Esophagus squamous epithelium (tissue), 4 donors: Measurements from ENCODE around the gene MIEF1.

Source experiments
- CTCF ChIP-seq, 6 experiments: fragments of 450-650 bp in 4 of 6; fragments of 200-600 bp in 2 of 6; sonication (generic) in 2 of 6; IDR thresholded peaks; one replicate each; pipeline ENCODE4 v1.5.1; 2016 to 2019; ENCODE audit warnings: antibody characterized with exemption in 6 of 6, mild to moderate bottlenecking in 4 of 6, moderate library complexity in 4 of 6
- POLR2A ChIP-seq, 4 donors: fragments of 450-650 bp; IDR thresholded peaks; one replicate each; pipeline ENCODE4 v1.6.1; 2017; ENCODE audit warnings: antibody characterized with exemption in 4 of 4, mild to moderate bottlenecking in 4 of 4, moderate library complexity in 3 of 4

- TF ChIP-seq CTCF (IDR thresholded peaks at IDR 0.05) = no peak
- TF ChIP-seq POLR2A (IDR thresholded peaks at IDR 0.05) = no peak
Measured at GRCh38 chr22:39554151-39554550, 52.1 kb downstream of the MIEF1 start.
